Endothelial cell of umbilical vein (primary cell): ENCODE measurements around the gene TBPL1. TPM values are rescaled to one million over a fixed set of nuclear protein-coding genes. Genes with fewer than 3 reads are reported as not detected.

Experiments
- BruUV-seq: library from RNA; stranded (reverse); fragments of 400-500 nt; replicated peaks from 2 replicates; lab custom pipeline; 2021; lab: Mats Ljungman, UMichigan
- CTCF ChIA-PET: fragments of 300-600, 350-600 bp; sonication (Branson Sonifier 250); formaldehyde crosslinking; loops from one replicate; lab custom pipeline; 2021; ENCODE audit warnings: antibody characterized with exemption, inconsistent platforms; lab: Charles Lee
- POLR2A ChIA-PET: fragments of 300-600, 350-600 bp; sonication (Branson Sonifier 250); formaldehyde crosslinking; loops from one replicate; lab custom pipeline; 2021; ENCODE audit warnings: antibody characterized with exemption, inconsistent platforms; lab: Charles Lee
- DNase-seq: peaks from one replicate; pipeline ENCODE4 v3.0.0-alpha.2; 2011; ENCODE audit warnings: low read depth, low spot score
- FAIRE-seq: peaks from 2 replicates; lab custom pipeline; 2011; peaks lifted over from hg19 to GRCh38; lab: Jason Lieb, UNC
- H2AFZ ChIP-seq: 2 replicates; pipeline ENCODE4 v1.6.0; 2012; ENCODE audit warnings: low read depth, low read length, control low read depth, inconsistent platforms
- H3K27ac ChIP-seq: 2 replicates; pipeline ENCODE4 v1.5.1; 2011; ENCODE audit warnings: low read depth, mild to moderate bottlenecking, control low read depth, low read length, moderate library complexity; ENCODE audit not compliant: insufficient read depth
- H3K27me3 ChIP-seq, 2 experiments: 2 replicates each; pipeline versions ENCODE4 v1.6.0 to v1.6.1; 2011; ENCODE audit warnings: low read length in 2 of 2, mixed read lengths in 1 of 2; ENCODE audit not compliant: control insufficient read depth in 2 of 2, insufficient read depth in 2 of 2
- H3K36me3 ChIP-seq, 2 experiments: 2 replicates in 1 of 2; 3 replicates in 1 of 2; pipeline ENCODE4 v1.5.1; 2011; ENCODE audit warnings: low read length in 2 of 2, mild to moderate bottlenecking in 1 of 2, moderate library complexity in 1 of 2; ENCODE audit not compliant: control insufficient read depth in 2 of 2, insufficient read depth in 2 of 2; ENCODE audit errors: extremely low read depth in 1 of 2
- H3K4me1 ChIP-seq: 3 replicates; pipeline ENCODE4 v1.5.1; 2011; ENCODE audit warnings: mild to moderate bottlenecking, low read length; ENCODE audit not compliant: control insufficient read depth, insufficient read depth; ENCODE audit errors: extremely low read depth
- H3K4me2 ChIP-seq: 2 replicates; pipeline ENCODE4 v1.6.1; 2011; ENCODE audit warnings: low read length, control low read depth, mixed read lengths; ENCODE audit not compliant: insufficient read depth
- H3K4me3 ChIP-seq, 3 experiments: fragments of 200-600 bp in 1 of 3; sonication (generic), shearing (Covaris generic) in 1 of 3; replicated peaks in 1 of 3; 2 replicates each; pipeline ENCODE4 v1.5.1; 2011 to 2016; ENCODE audit warnings: control low read depth in 3 of 3, low read length in 3 of 3, mild to moderate bottlenecking in 2 of 3, inconsistent platforms in 1 of 3, low read depth in 1 of 3, moderate library complexity in 1 of 3; ENCODE audit not compliant: insufficient read depth in 1 of 3
- H3K79me2 ChIP-seq: 2 replicates; pipeline ENCODE4 v1.6.0; 2012; ENCODE audit warnings: low read length, inconsistent platforms; ENCODE audit not compliant: control insufficient read depth, insufficient read depth
- H3K9ac ChIP-seq: replicated peaks from 2 replicates; pipeline ENCODE3; 2011; ENCODE audit warnings: low read length, control low read depth; ENCODE audit not compliant: insufficient read depth; ENCODE audit errors: extremely low read depth
- H3K9me1 ChIP-seq: replicated peaks from 3 replicates; pipeline ENCODE4 v1.6.0; 2011; ENCODE audit warnings: mild to moderate bottlenecking, low read length; ENCODE audit not compliant: control insufficient read depth, insufficient read depth; ENCODE audit errors: extremely low read depth
- H3K9me3 ChIP-seq: replicated peaks from 2 replicates; pipeline ENCODE4 v1.5.1; 2012; ENCODE audit warnings: low read length, inconsistent platforms; ENCODE audit not compliant: control insufficient read depth, insufficient read depth
- H4K20me1 ChIP-seq: replicated peaks from 2 replicates; pipeline ENCODE3; 2011; ENCODE audit warnings: mild to moderate bottlenecking, low read length; ENCODE audit not compliant: control insufficient read depth, insufficient read depth; ENCODE audit errors: extremely low read depth
- CTCF ChIP-seq, 2 donors: IDR thresholded peaks; 1 replicate in 1 of 2; 2 replicates in 1 of 2; pipeline ENCODE4 v1.5.1; 2011; ENCODE audit warnings: low read length in 2 of 2, mild to moderate bottlenecking in 2 of 2, moderate library complexity in 2 of 2, control low read depth in 1 of 2, inconsistent platforms in 1 of 2, low read depth in 1 of 2; ENCODE audit not compliant: insufficient read depth in 1 of 2; ENCODE audit errors: extremely low read depth in 1 of 2
- EZH2 ChIP-seq: IDR thresholded peaks from 2 replicates; pipeline ENCODE4 v1.6.1; 2012; ENCODE audit warnings: borderline replicate concordance, low read depth, mild to moderate bottlenecking, moderate library complexity, low read length, inconsistent platforms; ENCODE audit not compliant: severe bottlenecking
- FOS ChIP-seq: IDR thresholded peaks from 2 replicates; pipeline ENCODE4 v1.6.1; 2011; ENCODE audit warnings: mild to moderate bottlenecking, low read length, moderate library complexity, borderline replicate concordance; ENCODE audit not compliant: insufficient read depth
- GATA2 ChIP-seq: IDR thresholded peaks from 2 replicates; pipeline ENCODE4 v1.7.0; 2011; ENCODE audit warnings: low read depth, mild to moderate bottlenecking, moderate library complexity, mixed read lengths, low read length; ENCODE audit not compliant: insufficient read length, insufficient read depth
- JUN ChIP-seq: IDR thresholded peaks from 2 replicates; pipeline ENCODE4 v1.6.1; 2011; ENCODE audit warnings: borderline replicate concordance, low read depth; ENCODE audit not compliant: insufficient read length, insufficient read depth
- MAX ChIP-seq: IDR thresholded peaks from 2 replicates; pipeline ENCODE4 v1.6.1; 2011; ENCODE audit not compliant: insufficient read depth, insufficient read length
- MYC ChIP-seq: IDR thresholded peaks from one replicate; pipeline ENCODE4 v1.6.1; 2011; ENCODE audit warnings: mild to moderate bottlenecking, low read depth, low read length
- POLR2A ChIP-seq: IDR thresholded peaks from 2 replicates; pipeline ENCODE4 v1.6.1; 2012; ENCODE audit warnings: low read depth, mild to moderate bottlenecking, control low read depth, low read length
- POLR2AphosphoS5 ChIP-seq: IDR thresholded peaks from 2 replicates; pipeline ENCODE4 v1.6.1; 2012; ENCODE audit warnings: low read depth, mild to moderate bottlenecking, control low read depth, low read length, moderate library complexity; ENCODE audit not compliant: insufficient read depth
- dilution Hi-C: fragments of 300-500 bp; cut with MboI; formaldehyde crosslinking; loops from one replicate; pipeline ENCODE4 v1.15.0; 2019; ENCODE audit warnings: low sequenced_read_pairs; ENCODE audit not compliant: extremely low pct_ligation_motif_present
- intact Hi-C: fragments of 100-400 bp; cut with micrococcal nuclease; formaldehyde crosslinking; loops from one replicate; pipeline ENCODE4 v1.10.0; 2022
- polyA plus RNA-seq, 4 experiments: library from polyadenylated mRNA; depleted of rRNA in 3 of 4; stranded (reverse) in 3 of 4; unstranded in 1 of 4; fragments of >200 nt; gene quantifications; 2 replicates each; pipeline versions ENCODE4 v1.2.1 to v1.2.3, GENCODE V29; 2011 to 2012; ENCODE audit warnings: missing spikeins in 1 of 4
- total RNA-seq: library from RNA; stranded (reverse); gene quantifications from 2 replicates; pipeline ENCODE4 v1.2.3, GENCODE V29; 2021

The TBPL1 gene
- total and polyA plus RNA-seq, 2 donors (not counting 3 experiments of a cell fraction or from before 2014, with no cell fraction given): 19.6 to 31.2 TPM

- intact Hi-C loops (no loop called here), dilution Hi-C loops (no loop called here)
- no peaks in the 10 kb centered on the region for H3K36me3 ChIP-seq
- no peaks in the 10 kb centered on the region for H3K27me3 ChIP-seq
- no peak overlapping the region for H3K4me3 ChIP-seq
- no peak overlapping the region for H3K9ac ChIP-seq
- DNase-seq (no peak), FAIRE-seq (no peak)
- H3K27ac ChIP-seq: no peak overlapping the region
- H3K9me1 ChIP-seq: no peaks in the 10 kb centered on the region
- H2AFZ ChIP-seq: no peak overlapping the region
- ChIA-PET CTCF (interaction anchor here (0.8 to 7.4 kb wide), 24 partner anchors 8 to 968 kb away, joined by 3 to 169 read pairs (median 4); partner anchors contain the start of gene TBPL1), POLR2A (no interaction called here)
- peaks cover 9% of the 10 kb centered on the region for H4K20me1 ChIP-seq
- no TSS peak for BruUV-seq
- TF ChIP-seq MYC (no peak), JUN (no peak), POLR2A (no peak), FOS (no peak), CTCF (IDR thresholded peaks at IDR 0.05; ENCODE audit: extremely low read depth in 1 of 2, insufficient read depth in 1 of 2, low read depth in 1 of 2, low read length in 2 of 2) (no peak), EZH2 (no peak), GATA2 (no peak), POLR2AphosphoS5 (no peak), MAX (no peak)
- no peak overlapping the region for H3K4me2 ChIP-seq
- H3K79me2 ChIP-seq: peaks cover 39% of the 10 kb centered on the region
- H3K4me1 ChIP-seq: peaks cover 5% of the 10 kb centered on the region
- no peaks in the 10 kb centered on the region for H3K9me3 ChIP-seq
These were observed 19.4 kb downstream of the TBPL1 start for GRCh38 chr6:133972388-133972787.
